GM19238 (cell line): ENCODE results near the gene SH3BP4.

ENCODE experiments used
- DNase-seq: peaks from one replicate; pipeline ENCODE4 v3.0.0; 2011; ENCODE audit warnings: low spot score; ENCODE audit not compliant: insufficient read length

The SH3BP4 gene

GRCh38 chr2:234967201-234967869 is 15.5 kb downstream of the SH3BP4 start:
- DNase-seq, result no peak

- no peak for DNase-seq
Measured at GRCh38 chr2:234967870-234968208, 16.0 kb downstream of the SH3BP4 start.

GRCh38 chr2:234968631-234969305 is 17.0 kb downstream of the SH3BP4 start:
- no peak for DNase-seq

GRCh38 chr2:234969306-234970098 is 17.7 kb downstream of the SH3BP4 start:
- no peak for DNase-seq

- DNase-seq, result no peak
Measured at GRCh38 chr2:234970099-234970440, 18.3 kb downstream of the SH3BP4 start.

- no peak for DNase-seq
Measured at GRCh38 chr2:234970477-234970882, 18.7 kb downstream of the SH3BP4 start.

GRCh38 chr2:234971496-234971895 is 19.7 kb downstream of the SH3BP4 start:
- DNase-seq, result no peak

- no peak for DNase-seq
Measured at GRCh38 chr2:234973008-234973407, 21.2 kb downstream of the SH3BP4 start.

GRCh38 chr2:234974501-234975385 is 22.9 kb downstream of the SH3BP4 start:
- no peak for DNase-seq

GRCh38 chr2:234975611-234976010 is 23.8 kb downstream of the SH3BP4 start:
- no peak for DNase-seq

- no peak for DNase-seq
Measured at GRCh38 chr2:234976479-234977227, 24.8 kb downstream of the SH3BP4 start.

GRCh38 chr2:234977228-234977679 is 25.4 kb downstream of the SH3BP4 start:
- DNase-seq, result no peak

GRCh38 chr2:234978466-234979203 is 26.8 kb downstream of the SH3BP4 start:
- DNase-seq, result no peak

GRCh38 chr2:234979204-234980167 is 27.7 kb downstream of the SH3BP4 start:
- no peak for DNase-seq

- DNase-seq, result no peak
Measured at GRCh38 chr2:234980451-234981187, 28.8 kb downstream of the SH3BP4 start.

GRCh38 chr2:234981197-234982095 is 29.6 kb downstream of the SH3BP4 start:
- DNase-seq, result no peak
